ENCODE measurements around the gene PCBD1. TPM values are rescaled to one million over a fixed set of nuclear protein-coding genes. Genes with fewer than 3 reads are reported as not detected.
A peak's percentile ranks its signal among the peaks of the same experiment; 100 is the strongest.
"Not testable (repeated sequence)": the region's sequence is repeated elsewhere in the genome, so short reads cannot be mapped to it uniquely, and the experiment has no call there.

The PCBD1 gene
- total and polyA plus RNA-seq, 4 experiments from 2014 or later = 12.4 to 22.5 (median 18.0) TPM

DNA sequence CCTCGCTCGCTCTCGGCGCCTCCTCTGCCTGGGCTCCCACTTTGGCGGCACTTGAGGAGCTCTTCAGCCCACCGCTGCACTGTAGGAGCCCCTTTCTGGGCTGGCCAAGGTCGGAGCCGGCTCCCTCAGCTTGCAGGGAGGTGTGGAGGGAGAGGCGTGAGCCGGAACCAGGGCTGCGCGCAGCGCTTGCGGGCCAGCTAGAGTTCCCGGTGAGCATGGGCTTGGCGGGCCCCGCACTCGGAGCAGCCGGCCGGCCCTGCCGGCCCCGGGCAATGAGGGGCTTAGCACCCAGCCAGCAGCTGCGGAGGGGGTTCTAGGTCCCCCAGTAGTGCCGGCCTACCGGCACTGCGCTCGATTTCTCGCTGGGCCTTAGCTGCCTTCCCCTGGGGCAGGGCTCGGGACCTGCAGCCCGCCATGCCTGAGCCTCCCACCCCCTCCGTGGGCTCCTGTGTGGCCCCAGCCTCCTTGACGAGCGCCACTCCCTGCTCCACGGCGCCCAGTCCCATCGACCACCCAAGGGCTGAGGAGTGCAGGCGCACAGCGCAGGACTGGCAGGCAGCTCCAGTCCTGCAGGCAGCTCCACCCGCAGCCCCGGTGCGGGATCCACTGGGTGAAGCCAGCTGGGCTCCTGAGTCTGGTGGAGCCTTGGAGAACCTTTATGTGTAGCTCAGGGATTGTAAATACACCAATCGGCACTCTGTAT is 26.7 kb downstream of the PCBD1 start:
- peaks cover 49 to 55% of the 10 kb centered on the region in 2 donors for H3K36me3 Mint-ChIP-seq
- H3K4me1 ChIP-seq (ENCODE audit: insufficient read depth, low read length); H3K27me3 Mint-ChIP-seq; H3K9me3 Mint-ChIP-seq; POLR2A ChIA-PET (ENCODE audit: partially characterized antibody); DNase-seq; H3K27me3 ChIP-seq (ENCODE audit: insufficient read depth, low read length); H3K36me3 ChIP-seq (ENCODE audit: insufficient read depth, low read length); intact Hi-C loops (cut with micrococcal nuclease); H3K4me3 Mint-ChIP-seq; H3K4me3 ChIP-seq (ENCODE audit: low read length in 2 of 2); H3K9me3 ChIP-seq (ENCODE audit: control insufficient read depth in 1 of 2, low read length in 2 of 2); H3K27ac Mint-ChIP-seq; H3K27ac ChIP-seq (ENCODE audit: low read depth, low read length); CTCF ChIA-PET (ENCODE audit: partially characterized antibody); H3K4me1 Mint-ChIP-seq: not testable (repeated sequence)

- H3K36me3 ChIP-seq (ENCODE audit: insufficient read depth, low read length) = peaks cover 8% of the 10 kb centered on the region
Observed at GRCh38 chr10:70858759-70859158, 29.6 kb downstream of the PCBD1 start.

GRCh38 chr10:70856454-70856853 is 31.9 kb downstream of the PCBD1 start:
- intact Hi-C loops (cut with micrococcal nuclease) = no loop called here
- peak overlapping the region in 1 of 7 donors; percentile 24 for H3K27ac Mint-ChIP-seq
- ChIA-PET POLR2A (ENCODE audit: partially characterized antibody) (no interaction called here), CTCF (ENCODE audit: partially characterized antibody) (interaction anchor here (1.3 kb wide), 1 partner anchor 22 kb away, joined by 4 read pairs; no protein-coding TSS in a partner anchor)
- no peaks in the 10 kb centered on the region for H3K9me3 Mint-ChIP-seq
- peaks cover 13% of the 10 kb centered on the region for H3K36me3 ChIP-seq (ENCODE audit: insufficient read depth, low read length)
- H3K4me1 ChIP-seq (ENCODE audit: insufficient read depth, low read length) = no peaks in the 10 kb centered on the region
- no peak overlapping the region for H3K27ac ChIP-seq (ENCODE audit: low read depth, low read length)
- H3K27me3 ChIP-seq (ENCODE audit: insufficient read depth, low read length) = no peaks in the 10 kb centered on the region
- H3K27me3 Mint-ChIP-seq = no peaks in the 10 kb centered on the region
- no peak overlapping the region for H3K4me3 Mint-ChIP-seq
- H3K4me1 Mint-ChIP-seq = peaks cover 0 to 2% (median 0%) of the 10 kb centered on the region in 4 donors
- peaks cover 46 to 80% of the 10 kb centered on the region in 2 donors for H3K36me3 Mint-ChIP-seq
- H3K9me3 ChIP-seq (ENCODE audit: control insufficient read depth in 1 of 2, low read length in 2 of 2) = no peaks in the 10 kb centered on the region
- H3K4me3 ChIP-seq (ENCODE audit: low read length in 2 of 2) = no peak overlapping the region
- DNase-seq = no peak

More at GRCh38 chr10:70858759-70859158, 29.6 kb downstream of the PCBD1 start:
- Histone ChIP-seq H3K9me3 (ENCODE audit: control insufficient read depth in 1 of 2, low read length in 2 of 2) (no peaks in the 10 kb centered on the region), H3K4me1 (ENCODE audit: insufficient read depth, low read length) (no peaks in the 10 kb centered on the region), H3K27ac (ENCODE audit: low read depth, low read length) (no peak overlapping the region), H3K4me3 (ENCODE audit: low read length in 2 of 2) (no peak overlapping the region), H3K27me3 (ENCODE audit: insufficient read depth, low read length) (no peaks in the 10 kb centered on the region)
- Mint-ChIP-seq H3K27me3 (no peaks in the 10 kb centered on the region), H3K36me3 (peaks cover 36 to 70% of the 10 kb centered on the region in 2 donors), H3K27ac (peak overlapping the region in 3 of 7 donors; percentile 4 to 64 (median 6)), H3K4me1 (peaks cover 0 to 3% (median 0%) of the 10 kb centered on the region in 4 donors), H3K9me3 (no peaks in the 10 kb centered on the region), H3K4me3 (no peak overlapping the region)
- no peak for DNase-seq
- CTCF ChIA-PET (ENCODE audit: partially characterized antibody) = no interaction called here
- POLR2A ChIA-PET (ENCODE audit: partially characterized antibody) = no interaction called here
- intact Hi-C loops (cut with micrococcal nuclease) = no loop called here

- H3K4me1 Mint-ChIP-seq = peaks cover 0 to 11% (median 8%) of the 10 kb centered on the region in 4 donors
- no peaks in the 10 kb centered on the region for H3K27me3 ChIP-seq (ENCODE audit: insufficient read depth, low read length)
- no peaks in the 10 kb centered on the region for H3K27me3 Mint-ChIP-seq
- H3K9me3 Mint-ChIP-seq = no peaks in the 10 kb centered on the region
- no peaks in the 10 kb centered on the region for H3K9me3 ChIP-seq (ENCODE audit: control insufficient read depth in 1 of 2, low read length in 2 of 2)
- ChIA-PET POLR2A (ENCODE audit: partially characterized antibody) (no interaction called here), CTCF (ENCODE audit: partially characterized antibody) (interaction anchor here (0.7 kb wide), 1 partner anchor 38 kb away, joined by 3 read pairs; no protein-coding TSS in a partner anchor)
- no peak for DNase-seq
- H3K4me3 Mint-ChIP-seq = no peak overlapping the region
- intact Hi-C loops (cut with micrococcal nuclease) = no loop called here
- H3K4me1 ChIP-seq (ENCODE audit: insufficient read depth, low read length) = no peaks in the 10 kb centered on the region
- peaks cover 18% of the 10 kb centered on the region for H3K36me3 ChIP-seq (ENCODE audit: insufficient read depth, low read length)
- H3K4me3 ChIP-seq (ENCODE audit: low read length in 2 of 2) = no peak overlapping the region
- H3K27ac ChIP-seq (ENCODE audit: low read depth, low read length) = no peak overlapping the region
- H3K27ac Mint-ChIP-seq = no peak overlapping the region
- H3K36me3 Mint-ChIP-seq = peaks cover 49 to 79% of the 10 kb centered on the region in 2 donors
Observed at GRCh38 chr10:70853457-70853856, 34.9 kb downstream of the PCBD1 start.

GRCh38 chr10:70853038-70853437 is 35.3 kb downstream of the PCBD1 start:
- no peak overlapping the region for H3K4me3 ChIP-seq (ENCODE audit: low read length in 2 of 2)
- Mint-ChIP-seq H3K36me3 (peaks cover 47 to 76% of the 10 kb centered on the region in 2 donors), H3K9me3 (no peaks in the 10 kb centered on the region), H3K4me3 (no peak overlapping the region), H3K27me3 (no peaks in the 10 kb centered on the region), H3K27ac (no peak overlapping the region), H3K4me1 (peaks cover 0 to 11% (median 8%) of the 10 kb centered on the region in 4 donors)
- POLR2A ChIA-PET (ENCODE audit: partially characterized antibody) = no interaction called here
- no peaks in the 10 kb centered on the region for H3K9me3 ChIP-seq (ENCODE audit: control insufficient read depth in 1 of 2, low read length in 2 of 2)
- intact Hi-C loops (cut with micrococcal nuclease) = no loop called here
- peaks cover 18% of the 10 kb centered on the region for H3K36me3 ChIP-seq (ENCODE audit: insufficient read depth, low read length)
- H3K27ac ChIP-seq (ENCODE audit: low read depth, low read length) = no peak overlapping the region
- H3K27me3 ChIP-seq (ENCODE audit: insufficient read depth, low read length) = no peaks in the 10 kb centered on the region
- no peaks in the 10 kb centered on the region for H3K4me1 ChIP-seq (ENCODE audit: insufficient read depth, low read length)
- no peak for DNase-seq
- CTCF ChIA-PET (ENCODE audit: partially characterized antibody) = interaction anchor here (0.7 kb wide), 1 partner anchor 38 kb away, joined by 3 read pairs; no protein-coding TSS in a partner anchor

GRCh38 chr10:70851597-70852475 is 36.5 kb downstream of the PCBD1 start:
- H3K4me3 Mint-ChIP-seq = no peak overlapping the region
- no peak overlapping the region for H3K27ac Mint-ChIP-seq
- no peaks in the 10 kb centered on the region for H3K27me3 Mint-ChIP-seq
- POLR2A ChIA-PET (ENCODE audit: partially characterized antibody) = no interaction called here
- H3K4me1 Mint-ChIP-seq = peaks cover 0 to 11% (median 7%) of the 10 kb centered on the region in 4 donors
- Histone ChIP-seq H3K36me3 (ENCODE audit: insufficient read depth, low read length) (peaks cover 18% of the 10 kb centered on the region), H3K27ac (ENCODE audit: low read depth, low read length) (no peak overlapping the region), H3K27me3 (ENCODE audit: insufficient read depth, low read length) (no peaks in the 10 kb centered on the region), H3K4me3 (ENCODE audit: low read length in 2 of 2) (no peak overlapping the region), H3K9me3 (ENCODE audit: control insufficient read depth in 1 of 2, low read length in 2 of 2) (no peaks in the 10 kb centered on the region), H3K4me1 (ENCODE audit: insufficient read depth, low read length) (no peaks in the 10 kb centered on the region)
- intact Hi-C loops (cut with micrococcal nuclease) = no loop called here
- CTCF ChIA-PET (ENCODE audit: partially characterized antibody) = interaction anchor here (1.2 kb wide), 1 partner anchor 52 kb away, joined by 3 read pairs; no protein-coding TSS in a partner anchor
- no peak for DNase-seq
- H3K9me3 Mint-ChIP-seq = no peaks in the 10 kb centered on the region
- peaks cover 45 to 77% of the 10 kb centered on the region in 2 donors for H3K36me3 Mint-ChIP-seq

DNA sequence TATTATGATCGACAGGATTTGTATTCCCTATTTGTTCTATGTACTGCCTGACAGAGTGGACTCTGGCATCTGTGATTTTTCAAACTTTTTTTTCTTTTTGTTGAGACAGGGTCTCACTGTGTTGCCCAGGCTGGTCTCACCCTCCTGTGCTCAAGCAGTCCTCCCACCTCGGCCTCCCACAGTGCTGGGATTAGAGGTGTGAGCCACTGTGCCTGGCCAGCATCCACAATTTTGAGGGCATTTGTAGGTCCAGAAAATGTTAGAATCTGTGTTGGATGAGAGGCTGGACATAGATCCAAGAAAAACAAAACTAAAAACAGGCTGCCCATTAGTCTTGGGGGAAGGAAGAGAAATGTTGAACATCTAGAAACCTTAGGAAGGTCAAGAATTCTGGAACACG is 38.3 kb downstream of the PCBD1 start:
- H3K36me3 ChIP-seq (ENCODE audit: insufficient read depth, low read length) = peaks cover 22% of the 10 kb centered on the region
- no peaks in the 10 kb centered on the region for H3K9me3 Mint-ChIP-seq
- intact Hi-C loops (cut with micrococcal nuclease) = no loop called here

More for the DNA sequence above, 38.3 kb downstream of the PCBD1 start:
- Mint-ChIP-seq H3K27ac (no peak overlapping the region), H3K36me3 (peaks cover 55 to 68% of the 10 kb centered on the region in 2 donors), H3K4me3 (no peak overlapping the region), H3K4me1 (peaks cover 0 to 11% (median 7%) of the 10 kb centered on the region in 4 donors), H3K27me3 (no peaks in the 10 kb centered on the region)
- DNase-seq = no peak
- Histone ChIP-seq H3K27me3 (ENCODE audit: insufficient read depth, low read length) (no peaks in the 10 kb centered on the region), H3K9me3 (ENCODE audit: control insufficient read depth in 1 of 2, low read length in 2 of 2) (no peaks in the 10 kb centered on the region), H3K4me1 (ENCODE audit: insufficient read depth, low read length) (no peaks in the 10 kb centered on the region), H3K27ac (ENCODE audit: low read depth, low read length) (no peak overlapping the region), H3K4me3 (ENCODE audit: low read length in 2 of 2) (no peak overlapping the region)
- POLR2A ChIA-PET (ENCODE audit: partially characterized antibody) = interaction anchor here (0.6 kb wide), 1 partner anchor 11 kb away, joined by 3 read pairs; no protein-coding TSS in a partner anchor
- CTCF ChIA-PET (ENCODE audit: partially characterized antibody) = interaction anchor here (1.1 to 1.2 kb wide), 2 partner anchors 33 to 53 kb away, joined by 3 to 4 read pairs; no protein-coding TSS in a partner anchor
